GM10266 (cell line): Measurements from ENCODE around the gene ADAM30.

Source experiments
- DNase-seq: peaks from one replicate; pipeline ENCODE4 v3.0.0; 2012; ENCODE audit errors: extremely low spot score
- CTCF ChIP-seq: IDR thresholded peaks from 2 replicates; pipeline ENCODE4 v1.5.1; 2012; ENCODE audit warnings: mild to moderate bottlenecking, low read depth; ENCODE audit not compliant: control insufficient read depth, insufficient read depth; ENCODE audit errors: missing control alignments

The ADAM30 gene

GRCh38 chr1:119896303-119896702 is at the start of gene ADAM30:
Gene ADAM30 (minus strand): TSS chr1:119896515. CDS start chr1:119896336, 179 bp downstream.
- TF ChIP-seq CTCF: no peak
- no peak for DNase-seq

- DNase-seq: no peak
- TF ChIP-seq CTCF: no peak
Measured at GRCh38 chr1:119943216-119943615, 46.9 kb upstream of the ADAM30 start.

- no peak for TF ChIP-seq CTCF
- no peak for DNase-seq
Measured at GRCh38 chr1:119941392-119941791, 45.1 kb upstream of the ADAM30 start.

GRCh38 chr1:119940697-119941096 is 44.4 kb upstream of the ADAM30 start:
- no peak for TF ChIP-seq CTCF
- DNase-seq: no peak

- no peak for DNase-seq
- no peak for TF ChIP-seq CTCF
Measured at GRCh38 chr1:119937198-119937597, 40.9 kb upstream of the ADAM30 start.

- no peak for TF ChIP-seq CTCF
- no peak for DNase-seq
Measured at GRCh38 chr1:119935915-119936314, 39.6 kb upstream of the ADAM30 start.

GRCh38 chr1:119935373-119935772 is 39.1 kb upstream of the ADAM30 start:
- no peak for DNase-seq
- no peak for TF ChIP-seq CTCF
